GM23338 (cell line): Measurements from ENCODE around the gene HIF3A. TPM values are rescaled to one million over a fixed set of nuclear protein-coding genes. Genes with fewer than 3 reads are reported as not detected.
A peak's percentile ranks its signal among the peaks of the same experiment; 100 is the strongest.

ENCODE experiments used
- ATAC-seq: fragments of 200-7000 bp; cut with Tn5 transposase; 3 replicates; pipeline ENCODE4 v1.9.1; 2020
- DNase-seq: peaks from one replicate; pipeline ENCODE4 v3.0.0-alpha.2; 2015; ENCODE audit warnings: low spot score
- H2AFZ ChIP-seq: fragments of 200-600 bp; sonication (generic); 2 replicates; pipeline ENCODE4 v1.8.0; 2016; ENCODE audit warnings: antibody characterized with exemption, mild to moderate bottlenecking, moderate library complexity
- H3F3A ChIP-seq: fragments of 200-600 bp; sonication (generic); replicated peaks from 2 replicates; pipeline ENCODE4 v1.8.0; 2017; ENCODE audit warnings: antibody characterized with exemption, mixed run types, low read depth
- H3K27ac ChIP-seq: fragments of 200-600 bp; sonication (generic); 2 replicates; pipeline ENCODE4 v1.6.1; 2016; ENCODE audit warnings: low read depth
- H3K27me3 ChIP-seq: fragments of 200-600 bp; sonication (generic); 2 replicates; pipeline ENCODE4 v1.8.0; 2016; ENCODE audit warnings: mild to moderate bottlenecking, mixed run types, moderate library complexity; ENCODE audit not compliant: insufficient read depth
- H3K36me3 ChIP-seq: fragments of 200-600 bp; sonication (generic); 2 replicates; pipeline ENCODE4 v1.8.0; 2016; ENCODE audit warnings: mild to moderate bottlenecking; ENCODE audit not compliant: insufficient read depth
- H3K4me1 ChIP-seq: fragments of 200-600 bp; sonication (generic); 2 replicates; pipeline ENCODE4 v1.8.0; 2016; ENCODE audit warnings: mild to moderate bottlenecking, moderate library complexity; ENCODE audit not compliant: insufficient read depth
- H3K4me2 ChIP-seq: fragments of 200-600 bp; sonication (generic); 2 replicates; pipeline ENCODE4 v1.7.1; 2017; ENCODE audit warnings: mixed run types
- H3K4me3 ChIP-seq: fragments of 200-600 bp; sonication (generic); 2 replicates; pipeline ENCODE4 v1.6.1; 2016; ENCODE audit warnings: mixed run types
- H3K79me2 ChIP-seq: fragments of 200-600 bp; sonication (generic); replicated peaks from 2 replicates; pipeline ENCODE4 v1.8.0; 2017; ENCODE audit warnings: mild to moderate bottlenecking; ENCODE audit not compliant: insufficient read depth
- H3K9me2 ChIP-seq: fragments of 200-600 bp; sonication (generic); 2 replicates; pipeline ENCODE4 v1.8.0; 2017; ENCODE audit not compliant: insufficient read depth
- H4K20me1 ChIP-seq: fragments of 200-600 bp; sonication (generic); replicated peaks from 2 replicates; pipeline ENCODE4 v1.8.0; 2017; ENCODE audit warnings: mild to moderate bottlenecking; ENCODE audit not compliant: insufficient read depth
- H3K27ac Mint-ChIP-seq: 2 replicates; pipeline ENCODE4 v1.8.0; 2020; ENCODE audit warnings: inconsistent platforms, mild to moderate bottlenecking, moderate library complexity, mixed read lengths
- H3K27me3 Mint-ChIP-seq: 3 replicates; pipeline ENCODE4 v1.8.0; 2022; ENCODE audit warnings: low read depth, mild to moderate bottlenecking, moderate library complexity, mixed read lengths, inconsistent platforms; ENCODE audit not compliant: insufficient read depth, poor library complexity
- H3K36me3 Mint-ChIP-seq: 3 replicates; pipeline ENCODE4 v1.8.0; 2021; ENCODE audit warnings: low read depth, mild to moderate bottlenecking, inconsistent platforms, moderate library complexity, mixed read lengths
- H3K4me1 Mint-ChIP-seq: 3 replicates; pipeline ENCODE4 v1.8.0; 2020; ENCODE audit warnings: mild to moderate bottlenecking, inconsistent platforms, mixed read lengths
- H3K4me3 Mint-ChIP-seq: 3 replicates; pipeline ENCODE4 v1.8.0; 2021; ENCODE audit warnings: moderate library complexity, mild to moderate bottlenecking, inconsistent platforms, mixed read lengths
- H3K9me3 Mint-ChIP-seq: 3 replicates; pipeline ENCODE4 v1.8.0; 2020; ENCODE audit warnings: moderate library complexity, mild to moderate bottlenecking, inconsistent platforms, mixed read lengths
- CREB1 ChIP-seq: fragments of 250-450 bp; sonication (Bioruptor Pico); IDR thresholded peaks from 2 replicates; pipeline ENCODE4 v1.5.0; 2020; ENCODE audit warnings: low read depth, mild to moderate bottlenecking, moderate library complexity
- CTCF ChIP-seq, 2 experiments: fragments of 200-600 bp in 1 of 2; sonication (generic) in 1 of 2; conservative IDR thresholded peaks; 2 replicates each; pipeline versions ENCODE4 v1.5.1 to v1.6.1; 2016 to 2017; ENCODE audit warnings: antibody characterized with exemption in 2 of 2, low read depth in 2 of 2, mild to moderate bottlenecking in 2 of 2, moderate library complexity in 1 of 2
- ETS1 ChIP-seq: IDR thresholded peaks from 2 replicates; pipeline ENCODE4 v1.6.1; 2016; ENCODE audit warnings: antibody characterized with exemption
- EZH2 ChIP-seq: fragments of 200-600 bp; sonication (generic); IDR thresholded peaks from one replicate; pipeline ENCODE4 v1.8.0; 2017; ENCODE audit warnings: antibody characterized with exemption, mild to moderate bottlenecking, low read depth; ENCODE audit not compliant: unreplicated experiment
- EZH2phosphoT487 ChIP-seq: fragments of 200-600 bp; sonication (generic); IDR thresholded peaks from one replicate; pipeline ENCODE4 v1.8.1; 2018; ENCODE audit warnings: antibody characterized with exemption; ENCODE audit not compliant: unreplicated experiment
- JUNB ChIP-seq: IDR thresholded peaks from one replicate; pipeline ENCODE4 v1.6.1; 2016; ENCODE audit warnings: antibody characterized with exemption; ENCODE audit not compliant: unreplicated experiment
- NANOG ChIP-seq: IDR thresholded peaks from 2 replicates; pipeline ENCODE4 v1.6.1; 2016; ENCODE audit warnings: antibody characterized with exemption, borderline replicate concordance
- POLR2AphosphoS5 ChIP-seq: IDR thresholded peaks from 2 replicates; pipeline ENCODE4 v1.6.1; 2016; ENCODE audit warnings: antibody characterized with exemption, low read depth
- REST ChIP-seq: IDR thresholded peaks from one replicate; pipeline ENCODE4 v1.6.1; 2018; ENCODE audit warnings: antibody characterized with exemption; ENCODE audit not compliant: unreplicated experiment
- STAT1 ChIP-seq: IDR thresholded peaks from one replicate; pipeline ENCODE4 v1.6.1; 2016; ENCODE audit warnings: antibody characterized with exemption; ENCODE audit not compliant: unreplicated experiment
- ZNF114 ChIP-seq: fragments of 250-450 bp; sonication (Bioruptor Pico); IDR thresholded peaks from 2 replicates; pipeline ENCODE4 v1.5.0; 2020; ENCODE audit warnings: mild to moderate bottlenecking, moderate library complexity
- ZNF331 ChIP-seq: fragments of 250-450 bp; sonication (Bioruptor Pico); IDR thresholded peaks from 2 replicates; pipeline ENCODE4 v1.5.0; 2020; ENCODE audit warnings: low read depth, mild to moderate bottlenecking, moderate library complexity
- ZNF462 ChIP-seq: fragments of 250-450 bp; sonication (Bioruptor Pico); IDR thresholded peaks from 2 replicates; pipeline ENCODE4 v1.5.0; 2020; ENCODE audit warnings: mild to moderate bottlenecking, moderate library complexity
- polyA plus RNA-seq: library from polyadenylated mRNA; unstranded; fragments of >200 nt; fragmentation: Nextera tagmentation; extraction: Ambion mirVana; gene quantifications from 2 replicates; pipeline ENCODE4 v1.2.1, GENCODE V29; 2016
- total RNA-seq: library from RNA; depleted of rRNA; stranded (reverse); fragments of >200 nt; shearing (Covaris generic); gene quantifications from 2 replicates; pipeline ENCODE4 v1.2.3, GENCODE V29; 2014

HIF3A gene
- total and polyA plus RNA-seq, 2 experiments from 2014 or later, result 20.4 to 70.5 TPM

GRCh38 chr19:46390121-46390858 lies 93.4 kb downstream of the HIF3A start:
- Histone ChIP-seq H3K27me3 (no peaks in the 10 kb centered on the region), H3F3A (peaks cover 11% of the 10 kb centered on the region; the same call in 1 of the 2 replicates), H3K27ac (no peak overlapping the region), H3K9me2 (no peaks in the 10 kb centered on the region), H3K4me2 (no peak overlapping the region), H4K20me1 (no peaks in the 10 kb centered on the region; the same call in 1 of the 2 replicates), H2AFZ (no peak overlapping the region), H3K36me3 (no peaks in the 10 kb centered on the region; the same call in 1 of the 2 replicates), H3K4me1 (no peaks in the 10 kb centered on the region; the same call in 1 of the 2 replicates), H3K79me2 (no peaks in the 10 kb centered on the region), H3K4me3 (no peak overlapping the region)
- DNase-seq (no peak), ATAC-seq (peak; percentile 40)
- Mint-ChIP-seq H3K4me3 (no peak overlapping the region), H3K9me3 (no peaks in the 10 kb centered on the region), H3K36me3 (peaks cover 61% of the 10 kb centered on the region), H3K27me3 (peaks cover 18% of the 10 kb centered on the region), H3K4me1 (peaks cover 14% of the 10 kb centered on the region), H3K27ac (no peak overlapping the region)
- TF ChIP-seq REST (no peak), ETS1 (no peak), JUNB (no peak), EZH2phosphoT487 (no peak), POLR2AphosphoS5 (no peak), NANOG (no peak), ZNF331 (CRISPR knock-in tag) (no peak), CTCF (conservative IDR thresholded peaks at IDR 0.05; ENCODE audit: low read depth in 2 of 2) (no peak), CREB1 (no peak), ZNF462 (CRISPR knock-in tag) (no peak), EZH2 (no peak), ZNF114 (CRISPR knock-in tag) (no peak), STAT1 (no peak)
